CD14-positive monocyte (primary cell): ENCODE results near the gene FBXL17. TPM values are rescaled to one million over a fixed set of nuclear protein-coding genes. Genes with fewer than 3 reads are reported as not detected.

Source experiments
- DNase-seq, 3 donors: peaks; one replicate each; pipeline ENCODE4 v3.0.0-alpha.2; 2011 to 2022
- H2AFZ ChIP-seq: 2 replicates; pipeline ENCODE4 v1.6.0; 2012; ENCODE audit warnings: mild to moderate bottlenecking, low read depth, low read length, inconsistent platforms; ENCODE audit not compliant: insufficient read depth, poor library complexity, severe bottlenecking
- H3K27ac ChIP-seq, 2 donors: 1 replicate in 1 of 2; 2 replicates in 1 of 2; pipeline ENCODE4 v1.5.1; 2012 to 2013; ENCODE audit warnings: low read length in 2 of 2, control low read depth in 1 of 2, inconsistent platforms in 1 of 2, low read depth in 1 of 2, mild to moderate bottlenecking in 1 of 2
- H3K27me3 ChIP-seq, 2 donors: one replicate each; pipeline versions ENCODE4 v1.6.0 to v1.6.1; 2011 to 2013; ENCODE audit warnings: low read length in 2 of 2; ENCODE audit not compliant: control insufficient read depth in 2 of 2, insufficient read depth in 2 of 2
- H3K36me3 ChIP-seq, 2 donors: replicated peaks in 1 of 2; 1 replicate in 1 of 2; 2 replicates in 1 of 2; pipeline versions ENCODE4 v1.5.1 to v1.6.1; 2012 to 2013; ENCODE audit warnings: low read length in 2 of 2, control low read depth in 1 of 2, inconsistent platforms in 1 of 2, mild to moderate bottlenecking in 1 of 2; ENCODE audit not compliant: insufficient read depth in 2 of 2, control insufficient read depth in 1 of 2
- H3K4me1 ChIP-seq, 2 donors: 1 replicate in 1 of 2; 2 replicates in 1 of 2; pipeline versions ENCODE4 v1.5.1 to v1.6.1; 2012 to 2013; ENCODE audit warnings: low read length in 2 of 2, control low read depth in 1 of 2, inconsistent platforms in 1 of 2, mild to moderate bottlenecking in 1 of 2, moderate library complexity in 1 of 2; ENCODE audit not compliant: insufficient read depth in 2 of 2, control insufficient read depth in 1 of 2
- H3K4me2 ChIP-seq: replicated peaks from 2 replicates; pipeline ENCODE3; 2012; ENCODE audit warnings: low read length, moderate library complexity, mild to moderate bottlenecking; ENCODE audit not compliant: poor library complexity, severe bottlenecking; ENCODE audit errors: extremely low read depth
- H3K4me3 ChIP-seq, 3 experiments: fragments of 200-600 bp in 1 of 3; sonication (generic) in 1 of 3; replicated peaks in 1 of 3; 1 replicate in 2 of 3; 2 replicates in 1 of 3; pipeline ENCODE4 v1.5.1; 2011 to 2013; ENCODE audit warnings: low read length in 3 of 3, mild to moderate bottlenecking in 3 of 3, control low read depth in 2 of 3, low read depth in 2 of 3, inconsistent platforms in 1 of 3, moderate library complexity in 1 of 3
- H3K79me2 ChIP-seq: 2 replicates; pipeline ENCODE4 v1.6.0; 2012; ENCODE audit warnings: mild to moderate bottlenecking, control low read depth, inconsistent platforms, low read length, moderate library complexity; ENCODE audit not compliant: insufficient read depth
- H3K9ac ChIP-seq: 2 replicates; pipeline ENCODE4 v1.6.0; 2017; ENCODE audit warnings: low read length, mild to moderate bottlenecking; ENCODE audit not compliant: insufficient read depth, poor library complexity, severe bottlenecking
- H3K9me3 ChIP-seq, 2 donors: replicated peaks in 1 of 2; 1 replicate in 1 of 2; 2 replicates in 1 of 2; pipeline versions ENCODE4 v1.5.1 to v1.6.1; 2012 to 2013; ENCODE audit warnings: low read length in 2 of 2, control low read depth in 1 of 2; ENCODE audit not compliant: control insufficient read depth in 1 of 2, insufficient read depth in 1 of 2
- H4K20me1 ChIP-seq: 2 replicates; pipeline ENCODE4 v1.6.0; 2012; ENCODE audit warnings: mild to moderate bottlenecking, low read length, control low read depth, moderate library complexity; ENCODE audit not compliant: insufficient read depth
- H3K27ac Mint-ChIP-seq, 7 donors: one replicate each; pipeline ENCODE4 v1.8.0; 2020; ENCODE audit warnings: mild to moderate bottlenecking in 7 of 7, mixed read lengths in 7 of 7, moderate library complexity in 6 of 7, inconsistent platforms in 2 of 7
- H3K27me3 Mint-ChIP-seq, 3 donors: one replicate each; pipeline ENCODE4 v1.8.0; 2021 to 2022; ENCODE audit warnings: low read depth in 3 of 3, mild to moderate bottlenecking in 3 of 3, mixed read lengths in 3 of 3, moderate library complexity in 3 of 3, inconsistent platforms in 1 of 3
- H3K36me3 Mint-ChIP-seq, 2 donors: one replicate each; pipeline ENCODE4 v1.8.0; 2020; ENCODE audit warnings: mixed read lengths in 2 of 2, inconsistent platforms in 1 of 2, mild to moderate bottlenecking in 1 of 2
- H3K4me1 Mint-ChIP-seq: one replicate; pipeline ENCODE4 v1.8.0; 2020; ENCODE audit warnings: mild to moderate bottlenecking, mixed read lengths
- H3K4me3 Mint-ChIP-seq, 2 donors: one replicate each; pipeline ENCODE4 v1.8.0; 2020; ENCODE audit warnings: mild to moderate bottlenecking in 2 of 2, mixed read lengths in 2 of 2, moderate library complexity in 1 of 2
- H3K9me3 Mint-ChIP-seq, 7 donors: one replicate each; pipeline ENCODE4 v1.8.0; 2020 to 2022; ENCODE audit warnings: mixed read lengths in 7 of 7, mild to moderate bottlenecking in 6 of 7, moderate library complexity in 6 of 7, inconsistent platforms in 2 of 7
- CTCF ChIP-seq: fragments of 200-600 bp; IDR thresholded peaks from one replicate; pipeline ENCODE4 v1.8.0; 2022; ENCODE audit warnings: antibody characterized with exemption, mild to moderate bottlenecking
- WGBS: methylation state at CpG from one replicate; pipeline ENCODE4 v1.1.5; 2013; ENCODE audit warnings: missing lambda C conversion rate; ENCODE audit not compliant: insufficient coverage; 5-methylcytosine and 5-hydroxymethylcytosine counted together
- intact Hi-C, 2 donors: fragments of 100-400 bp; cut with micrococcal nuclease; formaldehyde crosslinking; loops; one replicate each; pipeline versions ENCODE4 v1.15.0 to v1.15.1; 2023
- polyA plus RNA-seq, 3 donors: library from polyadenylated mRNA; depleted of rRNA in 1 of 3; unstranded in 2 of 3; stranded (reverse) in 1 of 3; fragments of 300-500 nt in 2 of 3; fragments of >200 nt in 1 of 3; fragmentation: Illumina TruSeq in 2 of 3; gene quantifications; 1 replicate in 2 of 3; 2 replicates in 1 of 3; pipeline ENCODE4 v1.2.3, GENCODE V29; 2012 to 2021

Gene FBXL17
- polyA plus RNA-seq, 3 donors: 1.5 to 6.6 (median 2.0) TPM

- no peak for TF ChIP-seq CTCF
- 100% methylated on average over 1 of the region's 3 CpGs for WGBS
- Mint-ChIP-seq H3K27me3 (peaks cover 0 to 3% (median 0%) of the 10 kb centered on the region in 3 donors), H3K4me1 (no peaks in the 10 kb centered on the region), H3K36me3 (no peaks in the 10 kb centered on the region), H3K4me3 (no peak overlapping the region), H3K27ac (no peak overlapping the region), H3K9me3 (peaks cover 2 to 16% (median 11%) of the 10 kb centered on the region in 7 donors)
- Histone ChIP-seq H3K36me3 (no peaks in the 10 kb centered on the region), H2AFZ (no peak overlapping the region), H3K4me3 (no peak overlapping the region), H3K9me3 (peaks cover 0 to 2% of the 10 kb centered on the region in 2 donors), H3K4me1 (no peaks in the 10 kb centered on the region), H3K9ac (no peak overlapping the region), H3K79me2 (no peaks in the 10 kb centered on the region), H3K27me3 (no peaks in the 10 kb centered on the region), H3K27ac (no peak overlapping the region), H3K4me2 (no peak overlapping the region), H4K20me1 (no peaks in the 10 kb centered on the region)
- intact Hi-C loops: no loop called here
- DNase-seq: no peak
Observed at GRCh38 chr5:107840161-107840560, 541.7 kb downstream of the FBXL17 start.

GRCh38 chr5:107835096-107835495 is 546.8 kb downstream of the FBXL17 start:
- Histone ChIP-seq H3K4me3 (no peak overlapping the region), H3K4me2 (no peak overlapping the region), H4K20me1 (no peaks in the 10 kb centered on the region), H3K27ac (no peak overlapping the region), H2AFZ (no peak overlapping the region), H3K9me3 (peaks cover 2 to 5% of the 10 kb centered on the region in 2 donors), H3K9ac (no peak overlapping the region), H3K27me3 (no peaks in the 10 kb centered on the region), H3K4me1 (no peaks in the 10 kb centered on the region), H3K36me3 (no peaks in the 10 kb centered on the region), H3K79me2 (no peaks in the 10 kb centered on the region)
- WGBS: no CpG with 5 or more reads among the region's 8 CpGs
- intact Hi-C loops: no loop called here
- peaks cover 2% of the 10 kb centered on the region in 3 donors for H3K27me3 Mint-ChIP-seq
- no peak for TF ChIP-seq CTCF
- H3K4me1 Mint-ChIP-seq: no peaks in the 10 kb centered on the region
- H3K4me3 Mint-ChIP-seq: no peak overlapping the region
- no peak for DNase-seq
- peaks cover 0 to 18% (median 11%) of the 10 kb centered on the region in 7 donors for H3K9me3 Mint-ChIP-seq
- no peaks in the 10 kb centered on the region for H3K36me3 Mint-ChIP-seq
- H3K27ac Mint-ChIP-seq: no peak overlapping the region
